Measurements from ENCODE around the gene PPP6R1. TPM values are rescaled to one million over a fixed set of nuclear protein-coding genes. Genes with fewer than 3 reads are reported as not detected.
A peak's percentile ranks its signal among the peaks of the same experiment; 100 is the strongest.

The PPP6R1 gene
- total RNA-seq, 1 experiment from 2014 or later = 79.7 TPM

GRCh38 chr19:55275851-55276719 is 17.3 kb upstream of the PPP6R1 start:
- Histone ChIP-seq H3K23me2 (ENCODE audit: insufficient read length, low read depth, low read length, poor library complexity, severe bottlenecking) (peaks cover 4% of the 10 kb centered on the region), H2BK15ac (ENCODE audit: low read depth, low read length) (no peak overlapping the region), H4K5ac (ENCODE audit: insufficient read length, low read depth, low read length) (no peak overlapping the region), H2BK12ac (ENCODE audit: insufficient read length, low read depth, low read length) (no peak overlapping the region), H3K14ac (ENCODE audit: insufficient read depth, low read length) (no peak overlapping the region), H3K4ac (ENCODE audit: low read depth, low read length) (no peak overlapping the region), H3K18ac (ENCODE audit: insufficient read length, low read depth, low read length) (no peak overlapping the region), H3K79me1 (ENCODE audit: insufficient read depth, low read depth, low read length, poor library complexity, severe bottlenecking) (no peaks in the 10 kb centered on the region), H3K9me3 (ENCODE audit: control insufficient read depth, low read depth, low read length) (no peaks in the 10 kb centered on the region), H3K23ac (ENCODE audit: insufficient read length, low read depth, low read length) (no peak overlapping the region), H3K4me2 (ENCODE audit: insufficient read depth, insufficient read length, low read length) (no peak overlapping the region), H4K91ac (ENCODE audit: insufficient read length, low read depth, low read length) (no peak overlapping the region), H3K79me2 (ENCODE audit: insufficient read depth, low read length) (no peaks in the 10 kb centered on the region), H3K4me1 (ENCODE audit: insufficient read depth, low read length) (no peaks in the 10 kb centered on the region; the same call in 1 of the 2 replicates), H2AK5ac (ENCODE audit: insufficient read length, low read length) (no peak overlapping the region), H4K8ac (replicated peaks; ENCODE audit: insufficient read length, low read depth, low read length) (no peak overlapping the region), H3K56ac (ENCODE audit: insufficient read length, low read depth, low read length) (no peak overlapping the region), H2BK120ac (ENCODE audit: low read depth, low read length, poor library complexity, severe bottlenecking) (no peak overlapping the region), H3K9ac (ENCODE audit: extremely low read depth, insufficient read length, low read length) (no peak overlapping the region), H3T11ph (ENCODE audit: low read length) (no peak overlapping the region), H4K20me1 (ENCODE audit: control insufficient read depth, insufficient read depth, insufficient read length) (no peaks in the 10 kb centered on the region), H2BK20ac (ENCODE audit: low read depth, low read length, poor library complexity, severe bottlenecking) (no peak overlapping the region), H3K27ac (ENCODE audit: insufficient read length, low read depth, low read length) (no peak overlapping the region), H2BK5ac (ENCODE audit: insufficient read length, low read length) (no peak overlapping the region), H3K27me3 (ENCODE audit: insufficient read depth, low read length) (no peaks in the 10 kb centered on the region), H2AFZ (ENCODE audit: low read length) (no peak overlapping the region)
- H3K27ac Mint-ChIP-seq = no peak overlapping the region
- H3K27me3 Mint-ChIP-seq (ENCODE audit: low read depth) = no peaks in the 10 kb centered on the region; the same call in 1 of the 2 replicates
- H3K4me3 Mint-ChIP-seq = peak overlapping the region in 1 of 2 experiments; percentile 19; a peak in 1 of 5 replicates
- WGBS (ENCODE audit: extremely low coverage, insufficient read length, low lambda C conversion rate) = no CpG with 5 or more reads among the region's 17 CpGs
- no peak for DNase-seq
- TF ChIP-seq CTCF (conservative IDR thresholded peaks at IDR 0.05) = no peak
- H3K4me1 Mint-ChIP-seq = peaks cover 11 to 12% of the 10 kb centered on the region in 2 experiments
- peaks cover 5 to 28% (median 20%) of the 10 kb centered on the region in 3 experiments; a peak in 6 of 7 replicates for H3K36me3 Mint-ChIP-seq (ENCODE audit: insufficient read depth in 1 of 3, low read depth in 3 of 3)
- H3K9me3 Mint-ChIP-seq = no peaks in the 10 kb centered on the region

All from H9 (cell line).